ENCODE data around the gene ZNF177.

Gene ZNF177

DNA sequence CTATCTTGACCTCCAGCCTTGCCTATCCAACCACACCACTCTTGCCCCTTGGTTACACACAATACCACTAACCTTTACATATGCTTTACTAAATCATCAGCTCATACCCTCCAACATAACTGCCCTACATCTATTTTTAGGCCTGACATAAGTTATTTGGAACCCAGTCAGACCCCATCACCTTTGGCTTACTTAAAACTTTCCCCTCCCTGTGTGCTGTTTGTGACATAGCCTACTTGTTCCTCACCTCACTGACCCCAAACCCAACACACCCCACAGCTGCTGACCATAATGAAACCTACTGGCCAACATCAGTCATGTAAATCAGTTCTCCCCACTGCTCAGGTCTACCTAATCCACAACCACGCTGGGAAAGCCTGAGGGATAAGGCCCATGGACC lies 67.6 kb downstream of the ZNF177 start:
- peaks cover 13% of the 10 kb centered on the region for H3K36me3 ChIP-seq (ENCODE audit: control insufficient read depth, insufficient read depth, low read length)
- no peak overlapping the region for H3K9ac ChIP-seq (ENCODE audit: low read depth, low read length)
- no peaks in the 10 kb centered on the region for H3K27me3 ChIP-seq (ENCODE audit: control insufficient read depth, insufficient read depth, low read length)
- no peaks in the 10 kb centered on the region for H3K9me3 ChIP-seq (ENCODE audit: control insufficient read depth, insufficient read depth, low read length)
- peaks cover 4% of the 10 kb centered on the region; the same call in 1 of the 2 replicates for H3K4me1 ChIP-seq (ENCODE audit: control insufficient read depth, insufficient read depth, low read length)
- no peak overlapping the region for H3K27ac ChIP-seq (ENCODE audit: low read depth, low read length)
- no peak overlapping the region for H3K4me3 ChIP-seq (ENCODE audit: low read depth, low read length)

GRCh38 chr19:9431475-9431874 lies 68.7 kb downstream of the ZNF177 start:
- Histone ChIP-seq H3K4me3 (ENCODE audit: low read depth, low read length) (no peak overlapping the region), H3K27me3 (ENCODE audit: control insufficient read depth, insufficient read depth, low read length) (no peaks in the 10 kb centered on the region), H3K36me3 (ENCODE audit: control insufficient read depth, insufficient read depth, low read length) (peaks cover 10% of the 10 kb centered on the region), H3K27ac (ENCODE audit: low read depth, low read length) (no peak overlapping the region), H3K9ac (ENCODE audit: low read depth, low read length) (no peak overlapping the region), H3K4me1 (ENCODE audit: control insufficient read depth, insufficient read depth, low read length) (peaks cover 4% of the 10 kb centered on the region; the same call in 1 of the 2 replicates), H3K9me3 (ENCODE audit: control insufficient read depth, insufficient read depth, low read length) (no peaks in the 10 kb centered on the region)

All from HUES48 (cell line).